Keratinocyte (primary cell): Measurements from ENCODE around the gene TSC1.

Experiments used
- CTCF ChIP-seq, 3 experiments: IDR thresholded peaks in 1 of 3; conservative IDR thresholded peaks in 1 of 3; optimal IDR thresholded peaks in 1 of 3; 2 replicates in 2 of 3; 3 replicates in 1 of 3; pipeline versions ENCODE3 to v1.5.1; 2011; ENCODE audit warnings: low read length in 3 of 3, mild to moderate bottlenecking in 3 of 3, moderate library complexity in 2 of 3, control low read depth in 1 of 3, inconsistent platforms in 1 of 3; ENCODE audit not compliant: insufficient read depth in 2 of 3; ENCODE audit errors: extremely low read depth in 1 of 3
- EZH2 ChIP-seq: IDR thresholded peaks from one replicate; pipeline ENCODE4 v1.6.1; 2012; ENCODE audit warnings: inconsistent platforms, mild to moderate bottlenecking, low read length, moderate library complexity

GRCh38 chr9:132976571-132976970 is 32.2 kb upstream of the TSC1 start:
- TF ChIP-seq CTCF (optimal IDR thresholded peaks at IDR 0.05 in 1 of 3, IDR thresholded peaks at IDR 0.05 in 1 of 3, conservative IDR thresholded peaks at IDR 0.05 in 1 of 3; ENCODE audit: extremely low read depth in 1 of 3, insufficient read depth in 2 of 3, low read length in 3 of 3): no peak
- no peak for TF ChIP-seq EZH2
